ENCODE results near the gene ITGB2. TPM values are rescaled to one million over a fixed set of nuclear protein-coding genes. Genes with fewer than 3 reads are reported as not detected.

Gene ITGB2
- total RNA-seq, 1 experiment from 2014 or later = 1.5 TPM

DNA sequence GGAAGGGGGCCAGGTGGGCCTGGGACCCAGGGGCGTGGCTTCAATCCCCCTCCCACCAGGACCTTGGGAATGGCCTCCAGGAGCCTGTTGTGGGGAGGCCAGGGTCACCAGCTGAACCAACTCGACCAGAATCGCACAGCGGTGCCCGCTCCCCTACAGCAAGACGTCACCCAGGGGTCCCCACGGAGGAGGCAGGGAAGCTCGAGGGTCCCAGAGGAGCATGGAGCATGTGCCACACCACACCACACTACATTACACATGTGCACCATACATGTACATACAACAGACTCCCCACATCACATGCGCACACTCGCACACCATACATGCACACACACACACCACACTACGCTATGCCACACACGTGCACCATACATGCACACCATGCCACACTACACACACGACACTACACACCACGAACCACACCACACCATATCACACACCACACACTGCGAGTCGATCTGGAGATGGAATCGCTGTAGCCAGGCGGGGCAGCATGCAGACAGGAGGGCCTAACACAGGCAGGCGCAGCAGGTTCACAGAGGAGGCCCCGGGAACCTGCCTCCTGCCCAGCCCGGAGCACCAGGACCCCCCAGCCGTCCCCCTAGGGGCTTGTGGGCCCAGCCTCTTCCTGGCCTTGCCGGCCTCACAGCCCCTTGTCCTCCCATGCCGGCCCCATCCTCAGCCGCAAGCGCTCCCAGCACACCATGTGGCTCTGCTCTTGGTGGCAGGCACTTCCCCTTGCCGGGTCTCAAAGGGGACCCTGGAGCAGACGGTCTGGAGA, 596 bp downstream of the ITGB2 start:
- DNase-seq (ENCODE audit: low spot score) (no peak), ATAC-seq (no peak)
- Mint-ChIP-seq H3K27me3 (ENCODE audit: low read depth) (no peaks in the 10 kb centered on the region; the same call in none of the 2 replicates), H3K9me3 (no peaks in the 10 kb centered on the region), H3K27ac (no peak overlapping the region), H3K4me1 (0 out of 2 replicates have a peak, but pooled peaks cover 4% of the 10 kb centered on the region), H3K36me3 (no peaks in the 10 kb centered on the region), H3K4me3 (no peak overlapping the region)
- TF ChIP-seq, protein P1, sequence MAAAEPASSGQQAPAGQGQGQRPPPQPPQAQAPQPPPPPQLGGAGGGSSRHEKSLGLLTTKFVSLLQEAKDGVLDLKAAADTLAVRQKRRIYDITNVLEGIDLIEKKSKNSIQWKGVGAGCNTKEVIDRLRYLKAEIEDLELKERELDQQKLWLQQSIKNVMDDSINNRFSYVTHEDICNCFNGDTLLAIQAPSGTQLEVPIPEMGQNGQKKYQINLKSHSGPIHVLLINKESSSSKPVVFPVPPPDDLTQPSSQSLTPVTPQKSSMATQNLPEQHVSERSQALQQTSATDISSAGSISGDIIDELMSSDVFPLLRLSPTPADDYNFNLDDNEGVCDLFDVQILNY (CRISPR knock-in tag; IDR thresholded peaks at IDR 0.05) = no peak
- no peak for TF ChIP-seq MXD4 (CRISPR knock-in tag; IDR thresholded peaks at IDR 0.05; ENCODE audit: borderline replicate concordance)
- TF ChIP-seq NR3C1 (CRISPR knock-in tag; conservative IDR thresholded peaks at IDR 0.05; ENCODE audit: low read depth) = no peak
- POLR2A ChIA-PET = no interaction called here
- CTCF ChIA-PET = interaction anchor here (1.5 kb wide), 1 partner anchor 13 kb away, joined by 3 read pairs; no protein-coding TSS in a partner anchor

DNA sequence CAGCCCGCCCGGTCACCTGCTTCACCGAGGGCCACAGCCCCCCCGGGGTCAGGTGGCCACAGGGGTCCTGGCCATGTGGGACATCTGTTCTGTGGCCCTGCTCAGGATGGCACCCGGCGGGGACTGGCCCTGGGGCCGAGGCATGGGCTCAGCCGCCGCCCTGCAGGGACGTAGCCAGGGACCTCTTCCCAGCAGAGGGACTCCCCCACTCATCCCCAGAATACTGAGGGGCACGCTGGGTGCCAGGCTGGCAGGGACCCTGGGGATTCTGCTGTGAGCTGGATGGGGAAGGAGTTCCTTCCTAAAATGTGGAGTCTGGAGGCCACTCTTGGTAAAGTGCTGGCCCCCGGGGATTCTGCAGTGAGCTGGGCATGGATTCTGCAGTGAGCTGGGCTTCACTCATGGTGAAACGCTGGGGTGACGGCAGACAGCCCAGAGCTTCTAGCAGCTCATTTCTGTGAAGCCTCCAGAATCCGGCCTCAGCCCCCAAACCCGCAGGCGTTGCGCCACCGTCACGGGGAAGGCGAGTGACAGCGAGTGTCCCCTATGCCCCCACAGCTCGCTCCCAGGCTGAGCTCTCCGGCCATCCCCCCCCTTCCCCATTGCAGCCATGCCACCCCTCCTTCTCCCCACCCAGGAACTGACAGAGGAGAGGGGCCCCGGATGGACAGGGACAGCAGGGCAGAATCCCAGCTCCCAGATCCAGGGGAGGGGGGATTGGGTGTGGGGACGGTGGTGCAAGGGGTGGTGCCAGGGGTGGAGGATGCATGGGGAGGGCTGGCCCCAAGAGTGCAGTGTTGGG, 1.4 kb downstream of the ITGB2 start:
- no peaks in the 10 kb centered on the region for H3K36me3 Mint-ChIP-seq
- no peak for DNase-seq (ENCODE audit: low spot score)
- no peak overlapping the region for H3K27ac Mint-ChIP-seq
- H3K4me3 Mint-ChIP-seq = no peak overlapping the region
- ChIA-PET CTCF (interaction anchor here (0.6 to 1.0 kb wide), 2 partner anchors 27 to 31 kb away, joined by 3 to 5 read pairs; no protein-coding TSS in a partner anchor), POLR2A (no interaction called here)
- no peaks in the 10 kb centered on the region; the same call in none of the 2 replicates for H3K27me3 Mint-ChIP-seq (ENCODE audit: low read depth)
- no peak for ATAC-seq
- H3K4me1 Mint-ChIP-seq = 0 out of 2 replicates have a peak, but pooled peaks cover 4% of the 10 kb centered on the region
- TF ChIP-seq ZNF219 (CRISPR knock-in tag; IDR thresholded peaks at IDR 0.05; ENCODE audit: borderline replicate concordance) = no peak
- no peak for TF ChIP-seq ZNF396 (CRISPR knock-in tag; IDR thresholded peaks at IDR 0.05; ENCODE audit: borderline replicate concordance)
- no peak for TF ChIP-seq ESRRA (CRISPR knock-in tag; IDR thresholded peaks at IDR 0.05; ENCODE audit: borderline replicate concordance)
- no peak for TF ChIP-seq ZNF263 (CRISPR knock-in tag; IDR thresholded peaks at IDR 0.05; ENCODE audit: low read depth)
- no peaks in the 10 kb centered on the region for H3K9me3 Mint-ChIP-seq

DNA sequence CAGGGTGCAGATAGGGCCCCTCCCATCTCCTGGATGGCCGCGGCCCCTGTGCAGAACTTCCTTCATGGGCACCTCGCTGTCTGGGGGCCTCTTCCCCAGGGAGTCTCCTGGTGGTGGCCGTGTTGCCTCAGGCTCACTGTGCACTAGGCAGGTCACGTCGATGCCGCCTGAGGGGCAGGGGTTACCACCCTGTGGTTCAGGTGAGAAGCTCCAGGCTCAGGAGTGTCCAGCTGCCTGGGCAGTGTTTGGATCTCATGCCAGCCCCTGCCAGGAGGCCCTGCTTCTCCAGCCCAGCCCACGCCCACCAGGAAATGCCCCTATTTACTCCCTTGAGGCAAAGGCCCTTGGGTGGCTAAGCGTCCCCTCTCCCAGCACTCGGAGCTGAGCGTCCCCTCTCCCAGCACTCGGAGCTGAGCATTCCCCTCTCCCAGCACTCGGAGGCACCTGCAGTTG, 2.1 kb downstream of the ITGB2 start:
- TF ChIP-seq, protein P2, sequence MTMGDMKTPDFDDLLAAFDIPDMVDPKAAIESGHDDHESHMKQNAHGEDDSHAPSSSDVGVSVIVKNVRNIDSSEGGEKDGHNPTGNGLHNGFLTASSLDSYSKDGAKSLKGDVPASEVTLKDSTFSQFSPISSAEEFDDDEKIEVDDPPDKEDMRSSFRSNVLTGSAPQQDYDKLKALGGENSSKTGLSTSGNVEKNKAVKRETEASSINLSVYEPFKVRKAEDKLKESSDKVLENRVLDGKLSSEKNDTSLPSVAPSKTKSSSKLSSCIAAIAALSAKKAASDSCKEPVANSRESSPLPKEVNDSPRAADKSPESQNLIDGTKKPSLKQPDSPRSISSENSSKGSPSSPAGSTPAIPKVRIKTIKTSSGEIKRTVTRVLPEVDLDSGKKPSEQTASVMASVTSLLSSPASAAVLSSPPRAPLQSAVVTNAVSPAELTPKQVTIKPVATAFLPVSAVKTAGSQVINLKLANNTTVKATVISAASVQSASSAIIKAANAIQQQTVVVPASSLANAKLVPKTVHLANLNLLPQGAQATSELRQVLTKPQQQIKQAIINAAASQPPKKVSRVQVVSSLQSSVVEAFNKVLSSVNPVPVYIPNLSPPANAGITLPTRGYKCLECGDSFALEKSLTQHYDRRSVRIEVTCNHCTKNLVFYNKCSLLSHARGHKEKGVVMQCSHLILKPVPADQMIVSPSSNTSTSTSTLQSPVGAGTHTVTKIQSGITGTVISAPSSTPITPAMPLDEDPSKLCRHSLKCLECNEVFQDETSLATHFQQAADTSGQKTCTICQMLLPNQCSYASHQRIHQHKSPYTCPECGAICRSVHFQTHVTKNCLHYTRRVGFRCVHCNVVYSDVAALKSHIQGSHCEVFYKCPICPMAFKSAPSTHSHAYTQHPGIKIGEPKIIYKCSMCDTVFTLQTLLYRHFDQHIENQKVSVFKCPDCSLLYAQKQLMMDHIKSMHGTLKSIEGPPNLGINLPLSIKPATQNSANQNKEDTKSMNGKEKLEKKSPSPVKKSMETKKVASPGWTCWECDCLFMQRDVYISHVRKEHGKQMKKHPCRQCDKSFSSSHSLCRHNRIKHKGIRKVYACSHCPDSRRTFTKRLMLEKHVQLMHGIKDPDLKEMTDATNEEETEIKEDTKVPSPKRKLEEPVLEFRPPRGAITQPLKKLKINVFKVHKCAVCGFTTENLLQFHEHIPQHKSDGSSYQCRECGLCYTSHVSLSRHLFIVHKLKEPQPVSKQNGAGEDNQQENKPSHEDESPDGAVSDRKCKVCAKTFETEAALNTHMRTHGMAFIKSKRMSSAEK (CRISPR knock-in tag; IDR thresholded peaks at IDR 0.05; ENCODE audit: borderline replicate concordance) = no peak
- TF ChIP-seq ZNF317 (CRISPR knock-in tag; IDR thresholded peaks at IDR 0.05; ENCODE audit: borderline replicate concordance, low read depth) (no peak), FOXJ3 (CRISPR knock-in tag; IDR thresholded peaks at IDR 0.05; ENCODE audit: borderline replicate concordance) (no peak), CREB1 (CRISPR knock-in tag; IDR thresholded peaks at IDR 0.05) (no peak), NR1H2 (CRISPR knock-in tag; IDR thresholded peaks at IDR 0.05) (no peak), NFYB (CRISPR knock-in tag; conservative IDR thresholded peaks at IDR 0.05; ENCODE audit: low read depth) (no peak)
- TF ChIP-seq, protein P3, sequence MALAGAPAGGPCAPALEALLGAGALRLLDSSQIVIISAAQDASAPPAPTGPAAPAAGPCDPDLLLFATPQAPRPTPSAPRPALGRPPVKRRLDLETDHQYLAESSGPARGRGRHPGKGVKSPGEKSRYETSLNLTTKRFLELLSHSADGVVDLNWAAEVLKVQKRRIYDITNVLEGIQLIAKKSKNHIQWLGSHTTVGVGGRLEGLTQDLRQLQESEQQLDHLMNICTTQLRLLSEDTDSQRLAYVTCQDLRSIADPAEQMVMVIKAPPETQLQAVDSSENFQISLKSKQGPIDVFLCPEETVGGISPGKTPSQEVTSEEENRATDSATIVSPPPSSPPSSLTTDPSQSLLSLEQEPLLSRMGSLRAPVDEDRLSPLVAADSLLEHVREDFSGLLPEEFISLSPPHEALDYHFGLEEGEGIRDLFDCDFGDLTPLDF (CRISPR knock-in tag; IDR thresholded peaks at IDR 0.05) = no peak
- H3K4me3 Mint-ChIP-seq = no peak overlapping the region
- CTCF ChIA-PET = interaction anchor here (0.9 to 1.0 kb wide), 2 partner anchors 11 to 26 kb away, joined by 3 read pairs; no protein-coding TSS in a partner anchor
- no peak for ATAC-seq
- POLR2A ChIA-PET = no interaction called here
- H3K27ac Mint-ChIP-seq = no peak overlapping the region
- no peaks in the 10 kb centered on the region; the same call in 1 of the 2 replicates for H3K27me3 Mint-ChIP-seq (ENCODE audit: low read depth)
- no peaks in the 10 kb centered on the region for H3K36me3 Mint-ChIP-seq
- 0 out of 2 replicates have a peak, but pooled peaks cover 4% of the 10 kb centered on the region for H3K4me1 Mint-ChIP-seq
- no peaks in the 10 kb centered on the region for H3K9me3 Mint-ChIP-seq
- DNase-seq (ENCODE audit: low spot score) = no peak
